ENCODE results near the gene ATG12. TPM values are rescaled to one million over a fixed set of nuclear protein-coding genes. Genes with fewer than 3 reads are reported as not detected.
"Not testable (repeated sequence)": the region's sequence is repeated elsewhere in the genome, so short reads cannot be mapped to it uniquely, and the experiment has no call there.

The ATG12 gene
- total and polyA plus RNA-seq, 2 of the 8 experiments (the other 6 are each of a cell fraction or from before 2014, with no cell fraction given), result 23.8 to 49.3 TPM

- not testable (repeated sequence) for H3K4me3 ChIP-seq (ENCODE audit: extremely low read depth in 1 of 4, insufficient read depth in 2 of 4, low read depth in 3 of 4, low read length in 4 of 4); H2BK12ac ChIP-seq (ENCODE audit: low read depth, low read length); H3K4ac ChIP-seq (replicated peaks; ENCODE audit: insufficient read length, low read depth, low read length); H3K4me2 ChIP-seq (ENCODE audit: insufficient read depth in 1 of 2, low read depth in 2 of 2, low read length in 2 of 2); H3K79me2 ChIP-seq (ENCODE audit: control insufficient read depth in 1 of 2, insufficient read depth in 2 of 2, low read length in 2 of 2); FAIRE-seq; H2AFZ ChIP-seq (ENCODE audit: low read length); H3K23ac ChIP-seq (ENCODE audit: insufficient read length); H2BK15ac ChIP-seq (ENCODE audit: low read length); DNase-seq (ENCODE audit: low read depth in 1 of 2, low spot score in 2 of 2); H3K9me3 ChIP-seq (ENCODE audit: insufficient read depth in 2 of 2, low read depth in 1 of 2, low read length in 1 of 2); H3K23me2 ChIP-seq (ENCODE audit: low read depth, low read length); H4K8ac ChIP-seq (ENCODE audit: extremely low read depth, insufficient read depth, low read length); H3K79me1 ChIP-seq (ENCODE audit: low read depth, low read length); H3K4me1 ChIP-seq (replicated peaks in 1 of 4; ENCODE audit: control insufficient read depth in 3 of 4, insufficient read depth in 4 of 4, low read length in 3 of 4); H4K5ac ChIP-seq (ENCODE audit: insufficient read length, low read depth, low read length); H3K27me3 ChIP-seq (replicated peaks in 1 of 4; ENCODE audit: control insufficient read depth in 3 of 4, extremely low read depth in 1 of 4, insufficient read depth in 3 of 4, low read length in 3 of 4); H2BK5ac ChIP-seq (ENCODE audit: low read depth, low read length); H3K56ac ChIP-seq (replicated peaks; ENCODE audit: insufficient read length, low read depth, low read length); H3K14ac ChIP-seq (ENCODE audit: insufficient read length); H2AK5ac ChIP-seq (ENCODE audit: low read depth, low read length); H3K18ac ChIP-seq (ENCODE audit: extremely low read depth, low read length); H2BK120ac ChIP-seq (replicated peaks; ENCODE audit: low read depth, low read length); H4K20me1 ChIP-seq (replicated peaks in 1 of 2; ENCODE audit: control insufficient read depth in 1 of 2, insufficient read depth in 2 of 2, low read length in 2 of 2); H4K91ac ChIP-seq (replicated peaks; ENCODE audit: insufficient read length, low read length); H3K27ac ChIP-seq (ENCODE audit: low read depth, low read length); H2BK20ac ChIP-seq (ENCODE audit: low read length); H3K9ac ChIP-seq (replicated peaks in 1 of 4; ENCODE audit: extremely low read depth in 1 of 4, low read depth in 3 of 4, low read length in 3 of 4)
- peaks cover 0 to 12% (median 9%) of the 10 kb centered on the region in 4 experiments; a peak in 5 of 8 replicates for H3K36me3 ChIP-seq (ENCODE audit: control insufficient read depth in 2 of 4, insufficient read depth in 4 of 4, low read length in 3 of 4)
- 69% methylated on average over 1 of the region's 1 CpG; no CpG with 5 or more reads in 1 of the 2 experiments for WGBS, 2 experiments (ENCODE audit: extremely low coverage in 1 of 2, insufficient coverage in 1 of 2, insufficient read length in 1 of 2, insufficient replicate concordance in 2 of 2, low coverage in 1 of 2, low lambda C conversion rate in 2 of 2, missing lambda C conversion rate in 1 of 2)
- ChIA-PET CTCF (ENCODE audit: partially characterized antibody) (interaction anchor here (0.7 to 0.9 kb wide), 2 partner anchors 10 to 15 kb away, joined by 3 to 6 read pairs; no protein-coding TSS in a partner anchor), POLR2A (ENCODE audit: partially characterized antibody) (interaction anchor here (0.6 kb wide), 1 partner anchor 948 kb away, joined by 5 read pairs; no protein-coding TSS in a partner anchor)
These were observed 16.4 kb downstream of the ATG12 start for GRCh38 chr5:115824983-115825382.
